ENCODE results near the gene HBEGF.

The HBEGF gene

GRCh38 chr5:140342287-140342686 is 4.1 kb downstream of the HBEGF start:
- Histone ChIP-seq H3K4me3 (replicated peaks; ENCODE audit: insufficient read depth, low read length) (no peak overlapping the region), H3K27ac (replicated peaks) (peak overlapping the region; percentile 70), H3K27me3 (ENCODE audit: insufficient read depth, poor library complexity, severe bottlenecking) (no peaks in the 10 kb centered on the region)
- peak; percentile 81 for TF ChIP-seq GABPA (IDR thresholded peaks at IDR 0.05; ENCODE audit: low read depth)
- TF ChIP-seq SPI1 (IDR thresholded peaks at IDR 0.05; ENCODE audit: borderline replicate concordance, low read depth), result peak; percentile 76; the same call in 1 of the 2 replicates
- peak; percentile 83 for TF ChIP-seq POLR2AphosphoS5 (IDR thresholded peaks at IDR 0.05; ENCODE audit: low read depth)
- TF ChIP-seq, protein P1, sequence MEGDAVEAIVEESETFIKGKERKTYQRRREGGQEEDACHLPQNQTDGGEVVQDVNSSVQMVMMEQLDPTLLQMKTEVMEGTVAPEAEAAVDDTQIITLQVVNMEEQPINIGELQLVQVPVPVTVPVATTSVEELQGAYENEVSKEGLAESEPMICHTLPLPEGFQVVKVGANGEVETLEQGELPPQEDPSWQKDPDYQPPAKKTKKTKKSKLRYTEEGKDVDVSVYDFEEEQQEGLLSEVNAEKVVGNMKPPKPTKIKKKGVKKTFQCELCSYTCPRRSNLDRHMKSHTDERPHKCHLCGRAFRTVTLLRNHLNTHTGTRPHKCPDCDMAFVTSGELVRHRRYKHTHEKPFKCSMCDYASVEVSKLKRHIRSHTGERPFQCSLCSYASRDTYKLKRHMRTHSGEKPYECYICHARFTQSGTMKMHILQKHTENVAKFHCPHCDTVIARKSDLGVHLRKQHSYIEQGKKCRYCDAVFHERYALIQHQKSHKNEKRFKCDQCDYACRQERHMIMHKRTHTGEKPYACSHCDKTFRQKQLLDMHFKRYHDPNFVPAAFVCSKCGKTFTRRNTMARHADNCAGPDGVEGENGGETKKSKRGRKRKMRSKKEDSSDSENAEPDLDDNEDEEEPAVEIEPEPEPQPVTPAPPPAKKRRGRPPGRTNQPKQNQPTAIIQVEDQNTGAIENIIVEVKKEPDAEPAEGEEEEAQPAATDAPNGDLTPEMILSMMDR (IDR thresholded peaks at IDR 0.05; ENCODE audit: insufficient read depth, low read length), result no peak
- TF ChIP-seq REST (IDR thresholded peaks at IDR 0.05; ENCODE audit: insufficient replicate concordance, low read depth), result peak; percentile 31
- DNase-seq (ENCODE audit: low read depth in 1 of 2, low spot score in 1 of 2), result peak; percentile 66 to 93

GRCh38 chr5:140341591-140341990 is 4.8 kb downstream of the HBEGF start:
- peak overlapping the region; percentile 70 for H3K27ac ChIP-seq (replicated peaks)
- no peak overlapping the region for H3K4me3 ChIP-seq (replicated peaks; ENCODE audit: insufficient read depth, low read length)
- H3K27me3 ChIP-seq (ENCODE audit: insufficient read depth, poor library complexity, severe bottlenecking), result no peaks in the 10 kb centered on the region
- TF ChIP-seq, protein P1 (IDR thresholded peaks at IDR 0.05; ENCODE audit: insufficient read depth, low read length), result no peak
- TF ChIP-seq POLR2AphosphoS5 (IDR thresholded peaks at IDR 0.05; ENCODE audit: low read depth) (no peak), GABPA (IDR thresholded peaks at IDR 0.05; ENCODE audit: low read depth) (no peak), REST (IDR thresholded peaks at IDR 0.05; ENCODE audit: insufficient replicate concordance, low read depth) (no peak), SPI1 (IDR thresholded peaks at IDR 0.05; ENCODE audit: borderline replicate concordance, low read depth) (no peak)
- no peak for DNase-seq (ENCODE audit: low read depth in 1 of 2, low spot score in 1 of 2)

- H3K4me3 ChIP-seq (replicated peaks; ENCODE audit: insufficient read depth, low read length), result no peak overlapping the region
- DNase-seq (ENCODE audit: low read depth in 1 of 2, low spot score in 1 of 2), result peak in 1 of 2 experiments; percentile 13
- no peaks in the 10 kb centered on the region for H3K27me3 ChIP-seq (ENCODE audit: insufficient read depth, poor library complexity, severe bottlenecking)
- no peak overlapping the region for H3K27ac ChIP-seq (replicated peaks)
- TF ChIP-seq SPI1 (IDR thresholded peaks at IDR 0.05; ENCODE audit: borderline replicate concordance, low read depth), result no peak
- TF ChIP-seq, protein P1 (IDR thresholded peaks at IDR 0.05; ENCODE audit: insufficient read depth, low read length), result no peak
- TF ChIP-seq REST (IDR thresholded peaks at IDR 0.05; ENCODE audit: insufficient replicate concordance, low read depth), result no peak
- no peak for TF ChIP-seq GABPA (IDR thresholded peaks at IDR 0.05; ENCODE audit: low read depth)
- TF ChIP-seq POLR2AphosphoS5 (IDR thresholded peaks at IDR 0.05; ENCODE audit: low read depth), result no peak
These were observed 5.7 kb downstream of the HBEGF start for GRCh38 chr5:140340605-140341121.

All from HL-60 (cell line).